ENCODE results near the gene ROBO1. TPM values are rescaled to one million over a fixed set of nuclear protein-coding genes. Genes with fewer than 3 reads are reported as not detected.
A peak's percentile ranks its signal among the peaks of the same experiment; 100 is the strongest.

ROBO1 gene
- total RNA-seq, 1 donor from 2014 or later = 20.8 TPM

GRCh38 chr3:78912259-78912658 is 855.5 kb downstream of the ROBO1 start:
- no peaks in the 10 kb centered on the region for H3K36me3 ChIP-seq (ENCODE audit: control insufficient read depth, insufficient read depth, low read length)
- DNase-seq (ENCODE audit: low read depth) = no peak
- no peak for TF ChIP-seq CTCF (IDR thresholded peaks at IDR 0.05; ENCODE audit: insufficient read depth, low read length, severe bottlenecking)
- H3K4me3 ChIP-seq (ENCODE audit: low read depth, low read length) = no peak overlapping the region
- no peaks in the 10 kb centered on the region for H3K27me3 ChIP-seq (ENCODE audit: control insufficient read depth, insufficient read depth, low read length)
- no peak for FAIRE-seq

GRCh38 chr3:78911394-78911793 is 856.4 kb downstream of the ROBO1 start:
- H3K4me3 ChIP-seq (ENCODE audit: low read depth, low read length) = no peak overlapping the region
- no peak for TF ChIP-seq CTCF (IDR thresholded peaks at IDR 0.05; ENCODE audit: insufficient read depth, low read length, severe bottlenecking)
- no peaks in the 10 kb centered on the region for H3K27me3 ChIP-seq (ENCODE audit: control insufficient read depth, insufficient read depth, low read length)
- H3K36me3 ChIP-seq (ENCODE audit: control insufficient read depth, insufficient read depth, low read length) = no peaks in the 10 kb centered on the region
- DNase-seq (ENCODE audit: low read depth) (no peak), FAIRE-seq (no peak)

GRCh38 chr3:78908236-78908635 is 859.6 kb downstream of the ROBO1 start:
- DNase-seq (ENCODE audit: low read depth) (no peak), FAIRE-seq (no peak)
- no peaks in the 10 kb centered on the region for H3K27me3 ChIP-seq (ENCODE audit: control insufficient read depth, insufficient read depth, low read length)
- no peak overlapping the region for H3K4me3 ChIP-seq (ENCODE audit: low read depth, low read length)
- no peak for TF ChIP-seq CTCF (IDR thresholded peaks at IDR 0.05; ENCODE audit: insufficient read depth, low read length, severe bottlenecking)
- H3K36me3 ChIP-seq (ENCODE audit: control insufficient read depth, insufficient read depth, low read length) = no peaks in the 10 kb centered on the region

GRCh38 chr3:78907367-78907766 is 860.4 kb downstream of the ROBO1 start:
- FAIRE-seq = no peak
- Histone ChIP-seq H3K27me3 (ENCODE audit: control insufficient read depth, insufficient read depth, low read length) (no peaks in the 10 kb centered on the region), H3K4me3 (ENCODE audit: low read depth, low read length) (no peak overlapping the region), H3K36me3 (ENCODE audit: control insufficient read depth, insufficient read depth, low read length) (no peaks in the 10 kb centered on the region)
- TF ChIP-seq CTCF (IDR thresholded peaks at IDR 0.05; ENCODE audit: insufficient read depth, low read length, severe bottlenecking) = no peak
- DNase-seq (ENCODE audit: low read depth) = no peak

GRCh38 chr3:78906930-78907329 is 860.9 kb downstream of the ROBO1 start:
- Histone ChIP-seq H3K27me3 (ENCODE audit: control insufficient read depth, insufficient read depth, low read length) (no peaks in the 10 kb centered on the region), H3K4me3 (ENCODE audit: low read depth, low read length) (no peak overlapping the region), H3K36me3 (ENCODE audit: control insufficient read depth, insufficient read depth, low read length) (no peaks in the 10 kb centered on the region)
- DNase-seq (ENCODE audit: low read depth) = no peak
- no peak for TF ChIP-seq CTCF (IDR thresholded peaks at IDR 0.05; ENCODE audit: insufficient read depth, low read length, severe bottlenecking)
- no peak for FAIRE-seq

GRCh38 chr3:78906245-78906644 is 861.6 kb downstream of the ROBO1 start:
- FAIRE-seq (no peak), DNase-seq (ENCODE audit: low read depth) (peak; percentile 48)
- Histone ChIP-seq H3K4me3 (ENCODE audit: low read depth, low read length) (no peak overlapping the region), H3K27me3 (ENCODE audit: control insufficient read depth, insufficient read depth, low read length) (no peaks in the 10 kb centered on the region), H3K36me3 (ENCODE audit: control insufficient read depth, insufficient read depth, low read length) (no peaks in the 10 kb centered on the region)
- TF ChIP-seq CTCF (IDR thresholded peaks at IDR 0.05; ENCODE audit: insufficient read depth, low read length, severe bottlenecking) = no peak

All from bronchial epithelial cell (primary cell).